H4 (cell line): ENCODE data around the gene OTUD5. TPM values are rescaled to one million over a fixed set of nuclear protein-coding genes. Genes with fewer than 3 reads are reported as not detected.
A peak's percentile ranks its signal among the peaks of the same experiment; 100 is the strongest.

Source experiments
- DNase-seq: peaks from one replicate; pipeline ENCODE4 v3.0.0-alpha.2; 2015; ENCODE audit warnings: low spot score
- total RNA-seq: library from RNA; depleted of rRNA; stranded (reverse); fragments of >200 nt; shearing (Covaris generic); gene quantifications from 2 replicates; pipeline ENCODE4 v1.2.3, GENCODE V29; 2014

Gene OTUD5
- total RNA-seq, 1 experiment from 2014 or later = 22.3 TPM

- DNase-seq = peak; percentile 75
Measured at GRCh38 chrX:48937054-48937907, 20.1 kb downstream of the OTUD5 start.

GRCh38 chrX:48936429-48937053, 20.9 kb downstream of the OTUD5 start:
- DNase-seq = no peak

- DNase-seq = no peak
Measured at GRCh38 chrX:48935301-48935670, 22.1 kb downstream of the OTUD5 start.

GRCh38 chrX:48934581-48935300, 22.7 kb downstream of the OTUD5 start:
- no peak for DNase-seq

- DNase-seq = no peak
Measured at GRCh38 chrX:48933757-48934156, 23.6 kb downstream of the OTUD5 start.

- no peak for DNase-seq
Measured at GRCh38 chrX:48927736-48928382, 29.5 kb downstream of the OTUD5 start.

- no peak for DNase-seq
Measured at GRCh38 chrX:48927123-48927522, 30.3 kb downstream of the OTUD5 start.

GRCh38 chrX:48924270-48924669, 33.1 kb downstream of the OTUD5 start:
- DNase-seq = no peak

- DNase-seq = no peak
Measured at GRCh38 chrX:48923771-48924170, 33.6 kb downstream of the OTUD5 start.

- no peak for DNase-seq
Measured at GRCh38 chrX:48920718-48921104, 36.7 kb downstream of the OTUD5 start.

- DNase-seq = no peak
Measured at GRCh38 chrX:48919947-48920717, 37.3 kb downstream of the OTUD5 start.

- no peak for DNase-seq
Measured at GRCh38 chrX:48919360-48919841, 38.0 kb downstream of the OTUD5 start.

GRCh38 chrX:48918643-48919340, 38.6 kb downstream of the OTUD5 start, which contains the start of gene PIM2:
Gene PIM2 (minus strand): TSS chrX:48919024. CDS start chrX:48918834, 190 bp downstream.
- DNase-seq = peak; percentile 89

- DNase-seq = no peak
Measured at GRCh38 chrX:48918301-48918642, 39.1 kb downstream of the OTUD5 start.

GRCh38 chrX:48917139-48918001, 40.0 kb downstream of the OTUD5 start:
- peak; percentile 91 for DNase-seq

GRCh38 chrX:48914593-48915493, 42.6 kb downstream of the OTUD5 start:
- DNase-seq = no peak

- DNase-seq = no peak
Measured at GRCh38 chrX:48913605-48914366, 43.6 kb downstream of the OTUD5 start.
